Liver (tissue), 9 donors: Measurements from ENCODE around the gene ZCCHC14. TPM values are rescaled to one million over a fixed set of nuclear protein-coding genes. Genes with fewer than 3 reads are reported as not detected.

Source experiments
- DNase-seq: peaks from one replicate; pipeline ENCODE4 v3.0.0-alpha.2; 2017; ENCODE audit warnings: low spot score
- H3K27ac ChIP-seq, 2 donors: one replicate each; pipeline ENCODE4 v1.7.0; 2013; ENCODE audit warnings: inconsistent platforms in 2 of 2, low read length in 2 of 2, control low read depth in 1 of 2, low read depth in 1 of 2, mild to moderate bottlenecking in 1 of 2
- H3K27me3 ChIP-seq, 4 donors: one replicate each; pipeline versions ENCODE4 v1.6.1 to v1.7.0; 2013; ENCODE audit warnings: low read length in 3 of 4, inconsistent platforms in 1 of 4, mild to moderate bottlenecking in 1 of 4, moderate library complexity in 1 of 4; ENCODE audit not compliant: control insufficient read depth in 4 of 4, insufficient read depth in 4 of 4
- H3K36me3 ChIP-seq, 4 donors: one replicate each; pipeline versions ENCODE4 v1.6.1 to v1.7.0; 2013; ENCODE audit warnings: low read length in 3 of 4, mild to moderate bottlenecking in 3 of 4, low read depth in 1 of 4, moderate library complexity in 1 of 4; ENCODE audit not compliant: control insufficient read depth in 4 of 4, insufficient read depth in 3 of 4
- H3K4me1 ChIP-seq, 4 donors: one replicate each; pipeline versions ENCODE4 v1.6.1 to v1.7.0; 2013; ENCODE audit warnings: low read length in 3 of 4, mild to moderate bottlenecking in 3 of 4, moderate library complexity in 1 of 4; ENCODE audit not compliant: control insufficient read depth in 4 of 4, insufficient read depth in 4 of 4
- H3K4me3 ChIP-seq, 3 donors: one replicate each; pipeline versions ENCODE4 v1.6.1 to v1.7.0; 2013; ENCODE audit warnings: low read length in 3 of 3, control low read depth in 1 of 3, low read depth in 1 of 3, mild to moderate bottlenecking in 1 of 3
- H3K9ac ChIP-seq, 2 donors: one replicate each; pipeline ENCODE4 v1.7.0; 2013; ENCODE audit warnings: low read length in 2 of 2, mild to moderate bottlenecking in 2 of 2, moderate library complexity in 2 of 2, control low read depth in 1 of 2, low read depth in 1 of 2
- H3K9me3 ChIP-seq, 4 donors: one replicate each; pipeline versions ENCODE4 v1.6.1 to v1.7.0; 2013; ENCODE audit warnings: low read length in 3 of 4; ENCODE audit not compliant: control insufficient read depth in 4 of 4
- ATF3 ChIP-seq: IDR thresholded peaks from 2 replicates; pipeline ENCODE4 v1.6.1; 2016; ENCODE audit warnings: antibody characterized with exemption
- EGR1 ChIP-seq, 2 donors: IDR thresholded peaks; 2 replicates each; pipeline ENCODE4 v1.6.1; 2016 to 2018; ENCODE audit warnings: antibody characterized with exemption in 2 of 2, low read depth in 2 of 2
- FOXA2 ChIP-seq: IDR thresholded peaks from 2 replicates; pipeline ENCODE4 v1.6.1; 2016; ENCODE audit warnings: antibody characterized with exemption
- GABPA ChIP-seq, 2 donors: IDR thresholded peaks in 1 of 2; conservative IDR thresholded peaks in 1 of 2; 2 replicates each; pipeline ENCODE4 v1.6.1; 2016; ENCODE audit warnings: antibody characterized with exemption in 2 of 2, mild to moderate bottlenecking in 1 of 2, moderate library complexity in 1 of 2
- HNF4A ChIP-seq, 2 donors: conservative IDR thresholded peaks; 2 replicates each; pipeline ENCODE4 v1.6.1; 2016; ENCODE audit warnings: antibody characterized with exemption in 2 of 2, mild to moderate bottlenecking in 2 of 2
- HNF4G ChIP-seq: IDR thresholded peaks from 2 replicates; pipeline ENCODE4 v1.6.1; 2016; ENCODE audit warnings: antibody characterized with exemption
- JUND ChIP-seq, 2 donors: IDR thresholded peaks; 2 replicates each; pipeline ENCODE4 v1.6.1; 2016; ENCODE audit warnings: antibody characterized with exemption in 2 of 2
- RXRA ChIP-seq, 2 donors: IDR thresholded peaks; 2 replicates each; pipeline ENCODE4 v1.6.1; 2017 to 2018; ENCODE audit warnings: antibody characterized with exemption in 2 of 2, mild to moderate bottlenecking in 1 of 2
- SP1 ChIP-seq: IDR thresholded peaks from 2 replicates; pipeline ENCODE4 v1.6.1; 2018; ENCODE audit warnings: antibody characterized with exemption, mild to moderate bottlenecking
- TAF1 ChIP-seq: conservative IDR thresholded peaks from 2 replicates; pipeline ENCODE4 v1.6.1; 2016; ENCODE audit warnings: antibody characterized with exemption, mild to moderate bottlenecking
- ZBTB33 ChIP-seq: IDR thresholded peaks from 2 replicates; pipeline ENCODE4 v1.6.1; 2016; ENCODE audit warnings: antibody characterized with exemption
- WGBS: extraction: QIAGEN DNeasy Blood & Tissue Kit; methylation state at CpG from one replicate; pipeline ENCODE4 v1.1.7; 2013; 5-methylcytosine and 5-hydroxymethylcytosine counted together
- polyA plus RNA-seq, 2 donors: library from polyadenylated mRNA; stranded (reverse) in 1 of 2; unstranded in 1 of 2; fragments of 200-250 nt in 1 of 2; fragments of >200 nt in 1 of 2; fragmentation: Nextera tagmentation in 1 of 2; extraction: Ambion mirVana in 1 of 2; gene quantifications; one replicate each; pipeline versions ENCODE4 v1.2.1 to v1.2.3, GENCODE V29; 2013 to 2015
- total RNA-seq, 2 donors: library from RNA; depleted of rRNA; stranded (reverse); fragments of >200 nt; gene quantifications; one replicate each; pipeline ENCODE4 v1.2.3, GENCODE V29; 2014
- TF ChIP-seq, protein P1 (sequence below): fragments of 150-350 bp; IDR thresholded peaks from 2 replicates; pipeline ENCODE4 v1.5.1; 2017; ENCODE audit warnings: improper control_type of control experiment, low read depth, low read length; ENCODE audit not compliant: missing input control
- TF ChIP-seq, protein P2 (sequence below): IDR thresholded peaks from 2 replicates; pipeline ENCODE4 v1.6.1; 2016; ENCODE audit warnings: antibody characterized with exemption
- TF ChIP-seq, protein P3 (sequence below): IDR thresholded peaks from 2 replicates; pipeline ENCODE4 v1.6.1; 2016; ENCODE audit warnings: antibody characterized with exemption, mild to moderate bottlenecking
- donor health status: healthy.
- donor health status: healthy.
- donor health status: healthy.
- donor health status: healthy.
- donor health status: healthy.

ZCCHC14 gene
- total and polyA plus RNA-seq, 4 donors: 6.3 to 21.7 (median 8.0) TPM

- Histone ChIP-seq H3K36me3 (no peaks in the 10 kb centered on the region), H3K4me3 (no peak overlapping the region), H3K27me3 (no peaks in the 10 kb centered on the region), H3K9ac (no peak overlapping the region), H3K27ac (no peak overlapping the region), H3K9me3 (no peaks in the 10 kb centered on the region), H3K4me1 (peaks cover 2 to 25% (median 10%) of the 10 kb centered on the region in 4 donors)
- WGBS: 96% methylated on average over 4 of the region's 4 CpGs
- TF ChIP-seq RXRA (IDR thresholded peaks at IDR 0.05) (no peak), EGR1 (IDR thresholded peaks at IDR 0.05; ENCODE audit: low read depth in 2 of 2) (no peak), TAF1 (no peak), HNF4A (conservative IDR thresholded peaks at IDR 0.05) (no peak), FOXA2 (no peak)
- TF ChIP-seq, protein P1, sequence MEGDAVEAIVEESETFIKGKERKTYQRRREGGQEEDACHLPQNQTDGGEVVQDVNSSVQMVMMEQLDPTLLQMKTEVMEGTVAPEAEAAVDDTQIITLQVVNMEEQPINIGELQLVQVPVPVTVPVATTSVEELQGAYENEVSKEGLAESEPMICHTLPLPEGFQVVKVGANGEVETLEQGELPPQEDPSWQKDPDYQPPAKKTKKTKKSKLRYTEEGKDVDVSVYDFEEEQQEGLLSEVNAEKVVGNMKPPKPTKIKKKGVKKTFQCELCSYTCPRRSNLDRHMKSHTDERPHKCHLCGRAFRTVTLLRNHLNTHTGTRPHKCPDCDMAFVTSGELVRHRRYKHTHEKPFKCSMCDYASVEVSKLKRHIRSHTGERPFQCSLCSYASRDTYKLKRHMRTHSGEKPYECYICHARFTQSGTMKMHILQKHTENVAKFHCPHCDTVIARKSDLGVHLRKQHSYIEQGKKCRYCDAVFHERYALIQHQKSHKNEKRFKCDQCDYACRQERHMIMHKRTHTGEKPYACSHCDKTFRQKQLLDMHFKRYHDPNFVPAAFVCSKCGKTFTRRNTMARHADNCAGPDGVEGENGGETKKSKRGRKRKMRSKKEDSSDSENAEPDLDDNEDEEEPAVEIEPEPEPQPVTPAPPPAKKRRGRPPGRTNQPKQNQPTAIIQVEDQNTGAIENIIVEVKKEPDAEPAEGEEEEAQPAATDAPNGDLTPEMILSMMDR: no peak
- no peak for DNase-seq
These were observed 120.5 kb downstream of the ZCCHC14 start for GRCh38 chr16:87372305-87372704.

- Histone ChIP-seq H3K36me3 (peaks cover 0 to 4% (median 0%) of the 10 kb centered on the region in 4 donors), H3K4me3 (no peak overlapping the region), H3K9me3 (no peaks in the 10 kb centered on the region), H3K27me3 (no peaks in the 10 kb centered on the region), H3K4me1 (peaks cover 2 to 25% (median 8%) of the 10 kb centered on the region in 4 donors), H3K27ac (no peak overlapping the region), H3K9ac (no peak overlapping the region)
- TF ChIP-seq GABPA (IDR thresholded peaks at IDR 0.05 in 1 of 2, conservative IDR thresholded peaks at IDR 0.05 in 1 of 2) (no peak), RXRA (IDR thresholded peaks at IDR 0.05) (peak in 1 of 2 donors; percentile 14)
- TF ChIP-seq, protein P1: no peak
- WGBS: 85% methylated on average over 20 of the region's 20 CpGs
- no peak for DNase-seq
These were observed 121.5 kb downstream of the ZCCHC14 start for GRCh38 chr16:87371261-87371866.

GRCh38 chr16:87369796-87370719 is 122.8 kb downstream of the ZCCHC14 start:
- peaks cover 0 to 4% (median 1%) of the 10 kb centered on the region in 4 donors for H3K36me3 ChIP-seq
- no peaks in the 10 kb centered on the region for H3K9me3 ChIP-seq
- H3K27ac ChIP-seq: no peak overlapping the region
- H3K4me1 ChIP-seq: peaks cover 0 to 17% (median 2%) of the 10 kb centered on the region in 4 donors
- WGBS: 91% methylated on average over 16 of the region's 16 CpGs
- no peaks in the 10 kb centered on the region for H3K27me3 ChIP-seq
- no peak overlapping the region for H3K9ac ChIP-seq
- no peak for DNase-seq
- no peak overlapping the region for H3K4me3 ChIP-seq
- TF ChIP-seq GABPA (IDR thresholded peaks at IDR 0.05 in 1 of 2, conservative IDR thresholded peaks at IDR 0.05 in 1 of 2) (no peak), EGR1 (IDR thresholded peaks at IDR 0.05; ENCODE audit: low read depth in 2 of 2) (no peak), JUND (IDR thresholded peaks at IDR 0.05) (no peak), SP1 (no peak), ZBTB33 (no peak), HNF4A (conservative IDR thresholded peaks at IDR 0.05) (no peak), FOXA2 (no peak), ATF3 (no peak), HNF4G (no peak)
- TF ChIP-seq, protein P2, sequence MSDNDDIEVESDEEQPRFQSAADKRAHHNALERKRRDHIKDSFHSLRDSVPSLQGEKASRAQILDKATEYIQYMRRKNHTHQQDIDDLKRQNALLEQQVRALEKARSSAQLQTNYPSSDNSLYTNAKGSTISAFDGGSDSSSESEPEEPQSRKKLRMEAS: no peak
- TF ChIP-seq, protein P3, sequence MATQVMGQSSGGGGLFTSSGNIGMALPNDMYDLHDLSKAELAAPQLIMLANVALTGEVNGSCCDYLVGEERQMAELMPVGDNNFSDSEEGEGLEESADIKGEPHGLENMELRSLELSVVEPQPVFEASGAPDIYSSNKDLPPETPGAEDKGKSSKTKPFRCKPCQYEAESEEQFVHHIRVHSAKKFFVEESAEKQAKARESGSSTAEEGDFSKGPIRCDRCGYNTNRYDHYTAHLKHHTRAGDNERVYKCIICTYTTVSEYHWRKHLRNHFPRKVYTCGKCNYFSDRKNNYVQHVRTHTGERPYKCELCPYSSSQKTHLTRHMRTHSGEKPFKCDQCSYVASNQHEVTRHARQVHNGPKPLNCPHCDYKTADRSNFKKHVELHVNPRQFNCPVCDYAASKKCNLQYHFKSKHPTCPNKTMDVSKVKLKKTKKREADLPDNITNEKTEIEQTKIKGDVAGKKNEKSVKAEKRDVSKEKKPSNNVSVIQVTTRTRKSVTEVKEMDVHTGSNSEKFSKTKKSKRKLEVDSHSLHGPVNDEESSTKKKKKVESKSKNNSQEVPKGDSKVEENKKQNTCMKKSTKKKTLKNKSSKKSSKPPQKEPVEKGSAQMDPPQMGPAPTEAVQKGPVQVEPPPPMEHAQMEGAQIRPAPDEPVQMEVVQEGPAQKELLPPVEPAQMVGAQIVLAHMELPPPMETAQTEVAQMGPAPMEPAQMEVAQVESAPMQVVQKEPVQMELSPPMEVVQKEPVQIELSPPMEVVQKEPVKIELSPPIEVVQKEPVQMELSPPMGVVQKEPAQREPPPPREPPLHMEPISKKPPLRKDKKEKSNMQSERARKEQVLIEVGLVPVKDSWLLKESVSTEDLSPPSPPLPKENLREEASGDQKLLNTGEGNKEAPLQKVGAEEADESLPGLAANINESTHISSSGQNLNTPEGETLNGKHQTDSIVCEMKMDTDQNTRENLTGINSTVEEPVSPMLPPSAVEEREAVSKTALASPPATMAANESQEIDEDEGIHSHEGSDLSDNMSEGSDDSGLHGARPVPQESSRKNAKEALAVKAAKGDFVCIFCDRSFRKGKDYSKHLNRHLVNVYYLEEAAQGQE: no peak
